ENCODE results near the gene CHAC2. TPM values are rescaled to one million over a fixed set of nuclear protein-coding genes. Genes with fewer than 3 reads are reported as not detected.
A peak's percentile ranks its signal among the peaks of the same experiment; 100 is the strongest.
"Not testable (repeated sequence)": the region's sequence is repeated elsewhere in the genome, so short reads cannot be mapped to it uniquely, and the experiment has no call there.

Gene CHAC2
- total RNA-seq, 2 experiments from 2014 or later, result 11.5 to 12.4 TPM

DNA sequence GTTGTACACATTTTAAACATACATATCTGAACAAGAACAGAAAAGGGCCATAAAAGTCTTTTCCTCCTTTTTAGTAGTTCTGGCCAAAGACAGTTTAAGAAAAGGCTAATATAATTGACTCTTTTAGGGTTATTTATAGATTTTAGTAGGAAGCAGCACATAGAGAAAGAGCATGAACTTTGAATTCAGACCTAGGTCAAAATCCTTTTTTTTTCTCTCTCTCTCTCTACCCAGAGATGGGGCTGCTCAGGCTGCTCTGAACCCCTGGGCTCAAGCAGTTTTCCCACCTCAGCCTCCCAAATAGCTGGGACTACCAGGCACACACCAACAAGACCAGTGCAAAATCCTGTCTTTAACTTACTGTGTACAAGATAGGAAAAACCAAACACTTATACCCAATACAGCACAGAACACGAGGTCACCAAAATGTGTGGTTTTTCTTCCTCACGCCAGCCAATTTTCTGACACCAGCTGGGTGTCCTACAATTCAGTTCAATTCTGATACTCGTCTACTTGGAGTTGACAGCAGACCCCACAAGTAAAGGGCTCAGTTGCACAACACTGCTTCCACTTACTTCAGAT is 51.3 kb downstream of the CHAC2 start:
- peaks cover 17% of the 10 kb centered on the region for H3K36me3 Mint-ChIP-seq (ENCODE audit: low read depth)
- CTCF ChIA-PET, result interaction anchor here (1.4 kb wide), 1 partner anchor 11 kb away, joined by 4 read pairs; no protein-coding TSS in a partner anchor
- H3K27me3 Mint-ChIP-seq (ENCODE audit: low read depth), result no peaks in the 10 kb centered on the region
- H3K9me3 Mint-ChIP-seq, result no peaks in the 10 kb centered on the region
- intact Hi-C loops (cut with micrococcal nuclease), result no loop called here
- H3K27ac Mint-ChIP-seq, result no peak overlapping the region
- DNase-seq, result no peak
- H3K4me1 Mint-ChIP-seq (ENCODE audit: low read depth), result no peaks in the 10 kb centered on the region
- H3K4me3 Mint-ChIP-seq, result no peak overlapping the region

DNA sequence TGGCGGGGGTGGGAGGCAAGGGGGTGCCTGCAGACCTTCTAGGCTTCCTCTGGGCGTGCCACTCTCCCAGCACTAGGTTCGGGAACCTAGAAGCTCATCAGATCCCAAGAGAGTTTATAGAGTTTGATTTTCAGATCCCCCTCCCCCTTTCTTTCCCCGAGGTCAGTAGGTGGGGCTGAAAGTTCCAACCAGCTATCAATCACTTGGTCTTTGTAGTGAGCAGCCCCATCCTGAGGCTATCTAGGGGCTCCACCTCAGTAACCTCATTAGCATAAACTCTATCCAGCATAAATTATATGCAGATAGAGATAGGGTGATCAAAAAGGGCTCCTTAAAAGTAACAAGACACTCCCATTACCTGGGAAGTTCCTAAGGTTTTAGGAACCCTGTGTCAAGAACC is 52.0 kb downstream of the CHAC2 start:
- Mint-ChIP-seq H3K4me1 (ENCODE audit: low read depth) (no peaks in the 10 kb centered on the region), H3K27me3 (ENCODE audit: low read depth) (no peaks in the 10 kb centered on the region), H3K36me3 (ENCODE audit: low read depth) (peaks cover 17% of the 10 kb centered on the region), H3K27ac (no peak overlapping the region), H3K4me3 (no peak overlapping the region), H3K9me3 (no peaks in the 10 kb centered on the region)
- CTCF ChIA-PET, result interaction anchor here (1.4 kb wide), 1 partner anchor 10 kb away, joined by 4 read pairs; no protein-coding TSS in a partner anchor
- no peak for DNase-seq
- intact Hi-C loops (cut with micrococcal nuclease), result no loop called here

DNA sequence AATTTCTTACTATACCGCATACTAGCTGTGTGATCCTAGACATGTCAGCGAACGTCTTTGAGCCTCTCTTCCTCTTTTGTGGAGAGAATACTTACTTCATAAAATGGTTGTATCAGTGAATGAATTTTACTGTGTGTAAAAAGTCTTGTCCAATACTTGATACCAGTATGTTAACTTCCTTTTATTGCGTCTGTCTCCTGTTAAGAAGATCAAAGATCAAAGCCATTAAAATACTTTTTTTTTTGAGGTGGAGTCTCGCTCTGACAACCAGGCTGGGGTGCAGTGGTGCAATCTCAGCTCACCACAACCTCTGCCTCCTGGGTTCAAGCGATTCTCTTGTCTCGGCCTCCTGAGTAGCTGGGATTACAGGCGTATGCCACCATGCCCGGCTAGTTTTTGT is 52.4 kb downstream of the CHAC2 start:
- Mint-ChIP-seq H3K36me3 (ENCODE audit: low read depth) (peaks cover 17% of the 10 kb centered on the region), H3K9me3 (no peaks in the 10 kb centered on the region), H3K4me3 (no peak overlapping the region), H3K27me3 (ENCODE audit: low read depth) (no peaks in the 10 kb centered on the region), H3K4me1 (ENCODE audit: low read depth) (no peaks in the 10 kb centered on the region), H3K27ac (no peak overlapping the region)
- CTCF ChIA-PET, result interaction anchor here (1.4 kb wide), 1 partner anchor 10 kb away, joined by 4 read pairs; no protein-coding TSS in a partner anchor
- DNase-seq, result no peak
- intact Hi-C loops (cut with micrococcal nuclease), result no loop called here

DNA sequence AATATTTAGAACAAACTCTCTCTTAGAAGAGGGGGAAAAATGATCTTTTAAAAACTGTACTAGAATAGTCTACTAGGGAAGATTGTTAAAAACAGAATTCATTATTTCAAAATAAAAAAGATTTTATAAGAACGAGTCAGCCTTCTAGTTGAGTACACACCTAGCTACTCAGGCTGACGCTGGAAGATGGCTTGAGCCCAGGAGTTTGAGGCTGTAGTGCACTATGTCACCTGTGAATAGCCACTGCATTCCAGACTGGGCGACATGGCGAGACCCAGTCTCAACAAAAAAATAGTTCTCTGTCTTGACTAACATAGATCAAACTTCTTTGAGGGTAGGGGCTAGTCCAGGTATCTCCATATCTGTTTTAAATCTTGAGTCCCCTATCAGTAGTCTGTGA is 53.1 kb downstream of the CHAC2 start:
- DNase-seq, result no peak
- Mint-ChIP-seq H3K36me3 (ENCODE audit: low read depth) (peaks cover 13% of the 10 kb centered on the region), H3K9me3 (no peaks in the 10 kb centered on the region), H3K27ac (no peak overlapping the region), H3K4me3 (no peak overlapping the region), H3K27me3 (ENCODE audit: low read depth) (no peaks in the 10 kb centered on the region), H3K4me1 (ENCODE audit: low read depth) (no peaks in the 10 kb centered on the region)
- CTCF ChIA-PET, result no interaction called here
- intact Hi-C loops (cut with micrococcal nuclease), result no loop called here

DNA sequence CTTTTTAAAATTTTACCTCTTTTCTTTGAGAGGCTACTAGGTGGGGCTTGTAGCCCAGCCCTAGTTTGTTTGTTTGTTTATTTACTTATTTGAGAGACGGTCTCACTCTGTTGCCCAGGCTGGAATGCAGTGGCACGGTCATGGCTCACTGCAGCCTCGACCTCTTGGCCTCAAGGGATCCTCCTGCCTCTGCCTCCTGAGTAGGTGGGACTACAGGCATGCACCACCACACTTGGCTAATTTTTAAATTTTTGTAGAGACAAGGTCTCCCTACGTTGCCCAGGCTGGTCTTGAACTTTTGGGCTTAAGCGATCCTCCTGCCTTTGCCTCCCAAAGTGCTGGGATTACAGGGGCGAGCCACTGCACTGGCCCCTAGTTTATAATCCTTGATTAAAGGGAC is 54.2 kb downstream of the CHAC2 start:
- peaks cover 9% of the 10 kb centered on the region for H3K36me3 Mint-ChIP-seq (ENCODE audit: low read depth)
- no peaks in the 10 kb centered on the region for H3K4me1 Mint-ChIP-seq (ENCODE audit: low read depth)
- H3K27me3 Mint-ChIP-seq (ENCODE audit: low read depth), result no peaks in the 10 kb centered on the region
- H3K9me3 Mint-ChIP-seq, result no peaks in the 10 kb centered on the region
- H3K27ac Mint-ChIP-seq, result no peak overlapping the region
- no peak for DNase-seq
- CTCF ChIA-PET, result no interaction called here
- no peak overlapping the region for H3K4me3 Mint-ChIP-seq
- intact Hi-C loops (cut with micrococcal nuclease), result no loop called here

DNA sequence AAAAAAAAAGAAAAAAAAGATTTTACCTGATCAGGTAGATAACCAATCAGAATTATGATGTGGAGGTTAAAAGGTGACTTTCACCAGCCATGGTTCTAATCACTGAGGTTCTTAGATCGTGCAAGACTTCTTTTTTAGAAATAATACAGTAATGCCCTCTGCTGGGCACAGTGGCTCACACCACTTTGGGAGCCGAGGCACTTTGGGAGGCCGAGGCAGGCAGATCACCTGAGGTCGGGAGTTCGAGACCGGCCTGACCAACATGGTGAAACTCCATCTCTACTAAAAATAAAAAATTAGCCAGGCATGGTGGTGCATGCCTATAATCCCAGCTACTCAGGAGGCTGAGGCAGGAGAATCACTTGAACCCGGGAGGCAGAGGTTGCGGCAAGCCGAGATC is 56.0 kb downstream of the CHAC2 start:
- H3K36me3 Mint-ChIP-seq (ENCODE audit: low read depth); H3K27ac Mint-ChIP-seq; H3K27me3 Mint-ChIP-seq (ENCODE audit: low read depth); H3K4me3 Mint-ChIP-seq; H3K9me3 Mint-ChIP-seq; H3K4me1 Mint-ChIP-seq (ENCODE audit: low read depth); intact Hi-C loops (cut with micrococcal nuclease): not testable (repeated sequence)
- CTCF ChIA-PET, result interaction anchor here (0.6 to 0.9 kb wide), 3 partner anchors 49 to 842 kb away, joined by 3 to 6 read pairs (median 3); no protein-coding TSS in a partner anchor
- DNase-seq, result peak; percentile 31

Other genes starting within 250 kb of the CHAC2 start
- gene ASB3, start 19.1 kb downstream of the CHAC2 start, total RNA-seq, result 10 to 100 TPM; 17.2 to 19.1 TPM
- 10 to 100 TPM; 16.7 to 18.5 TPM for gene ERLEC1, start 19.2 kb downstream of the CHAC2 start, total RNA-seq
- gene GPR75, start 92.2 kb downstream of the CHAC2 start, total RNA-seq, result under 1 TPM; 0.10 to 0.35 TPM
- 10 to 100 TPM; 31.5 to 38.8 TPM for gene PSME4, start 203.2 kb downstream of the CHAC2 start, total RNA-seq